ENCODE data around the gene B9D1.

DNA sequence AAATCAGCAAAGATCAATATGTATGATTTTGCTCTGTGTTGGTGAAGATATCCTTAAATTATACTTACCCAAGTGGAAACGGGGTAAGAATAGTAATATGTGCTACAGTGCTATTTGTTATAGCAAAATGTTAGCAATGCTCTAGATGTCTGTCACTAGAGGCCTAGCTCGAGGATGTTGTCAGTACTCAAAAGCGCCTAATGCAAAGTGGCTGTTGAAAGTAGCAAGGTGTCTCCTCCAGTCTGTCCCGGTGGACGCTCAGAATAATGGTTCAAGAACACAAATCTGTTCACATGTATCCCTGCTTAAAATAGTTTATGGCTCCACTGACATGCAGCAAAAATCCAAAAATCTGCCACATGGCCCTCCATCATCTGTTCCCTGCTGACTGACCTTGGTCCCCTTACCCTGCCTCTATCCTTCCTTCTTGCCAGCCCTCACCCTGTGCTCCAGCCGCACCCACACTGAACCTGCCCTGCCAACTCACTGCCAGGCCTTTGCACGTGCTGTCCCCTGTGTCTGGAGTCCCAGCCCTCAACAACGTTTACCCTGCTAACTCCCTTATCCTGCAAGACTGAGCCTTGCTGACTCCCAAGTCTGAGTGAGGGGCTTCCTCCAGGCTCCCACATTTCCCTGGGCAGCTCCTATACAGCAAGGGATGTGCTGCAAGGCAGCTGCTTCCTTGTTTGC, 38.9 kb upstream of the B9D1 start:
- TF ChIP-seq, protein P1, sequence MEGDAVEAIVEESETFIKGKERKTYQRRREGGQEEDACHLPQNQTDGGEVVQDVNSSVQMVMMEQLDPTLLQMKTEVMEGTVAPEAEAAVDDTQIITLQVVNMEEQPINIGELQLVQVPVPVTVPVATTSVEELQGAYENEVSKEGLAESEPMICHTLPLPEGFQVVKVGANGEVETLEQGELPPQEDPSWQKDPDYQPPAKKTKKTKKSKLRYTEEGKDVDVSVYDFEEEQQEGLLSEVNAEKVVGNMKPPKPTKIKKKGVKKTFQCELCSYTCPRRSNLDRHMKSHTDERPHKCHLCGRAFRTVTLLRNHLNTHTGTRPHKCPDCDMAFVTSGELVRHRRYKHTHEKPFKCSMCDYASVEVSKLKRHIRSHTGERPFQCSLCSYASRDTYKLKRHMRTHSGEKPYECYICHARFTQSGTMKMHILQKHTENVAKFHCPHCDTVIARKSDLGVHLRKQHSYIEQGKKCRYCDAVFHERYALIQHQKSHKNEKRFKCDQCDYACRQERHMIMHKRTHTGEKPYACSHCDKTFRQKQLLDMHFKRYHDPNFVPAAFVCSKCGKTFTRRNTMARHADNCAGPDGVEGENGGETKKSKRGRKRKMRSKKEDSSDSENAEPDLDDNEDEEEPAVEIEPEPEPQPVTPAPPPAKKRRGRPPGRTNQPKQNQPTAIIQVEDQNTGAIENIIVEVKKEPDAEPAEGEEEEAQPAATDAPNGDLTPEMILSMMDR (conservative IDR thresholded peaks at IDR 0.05; ENCODE audit: low read depth in 2 of 2): no peak
- TF ChIP-seq POLR2AphosphoS5 (IDR thresholded peaks at IDR 0.05; ENCODE audit: low read depth) (no peak), NANOG (IDR thresholded peaks at IDR 0.05; ENCODE audit: borderline replicate concordance) (no peak), EZH2 (IDR thresholded peaks at IDR 0.05; ENCODE audit: low read depth, unreplicated experiment) (no peak), EZH2phosphoT487 (IDR thresholded peaks at IDR 0.05; ENCODE audit: unreplicated experiment) (no peak), STAT1 (IDR thresholded peaks at IDR 0.05; ENCODE audit: unreplicated experiment) (no peak), JUNB (IDR thresholded peaks at IDR 0.05; ENCODE audit: unreplicated experiment) (no peak), CREB1 (CRISPR knock-in tag; IDR thresholded peaks at IDR 0.05; ENCODE audit: low read depth) (no peak), ZNF114 (CRISPR knock-in tag; IDR thresholded peaks at IDR 0.05) (no peak)
- TF ChIP-seq, protein P2, sequence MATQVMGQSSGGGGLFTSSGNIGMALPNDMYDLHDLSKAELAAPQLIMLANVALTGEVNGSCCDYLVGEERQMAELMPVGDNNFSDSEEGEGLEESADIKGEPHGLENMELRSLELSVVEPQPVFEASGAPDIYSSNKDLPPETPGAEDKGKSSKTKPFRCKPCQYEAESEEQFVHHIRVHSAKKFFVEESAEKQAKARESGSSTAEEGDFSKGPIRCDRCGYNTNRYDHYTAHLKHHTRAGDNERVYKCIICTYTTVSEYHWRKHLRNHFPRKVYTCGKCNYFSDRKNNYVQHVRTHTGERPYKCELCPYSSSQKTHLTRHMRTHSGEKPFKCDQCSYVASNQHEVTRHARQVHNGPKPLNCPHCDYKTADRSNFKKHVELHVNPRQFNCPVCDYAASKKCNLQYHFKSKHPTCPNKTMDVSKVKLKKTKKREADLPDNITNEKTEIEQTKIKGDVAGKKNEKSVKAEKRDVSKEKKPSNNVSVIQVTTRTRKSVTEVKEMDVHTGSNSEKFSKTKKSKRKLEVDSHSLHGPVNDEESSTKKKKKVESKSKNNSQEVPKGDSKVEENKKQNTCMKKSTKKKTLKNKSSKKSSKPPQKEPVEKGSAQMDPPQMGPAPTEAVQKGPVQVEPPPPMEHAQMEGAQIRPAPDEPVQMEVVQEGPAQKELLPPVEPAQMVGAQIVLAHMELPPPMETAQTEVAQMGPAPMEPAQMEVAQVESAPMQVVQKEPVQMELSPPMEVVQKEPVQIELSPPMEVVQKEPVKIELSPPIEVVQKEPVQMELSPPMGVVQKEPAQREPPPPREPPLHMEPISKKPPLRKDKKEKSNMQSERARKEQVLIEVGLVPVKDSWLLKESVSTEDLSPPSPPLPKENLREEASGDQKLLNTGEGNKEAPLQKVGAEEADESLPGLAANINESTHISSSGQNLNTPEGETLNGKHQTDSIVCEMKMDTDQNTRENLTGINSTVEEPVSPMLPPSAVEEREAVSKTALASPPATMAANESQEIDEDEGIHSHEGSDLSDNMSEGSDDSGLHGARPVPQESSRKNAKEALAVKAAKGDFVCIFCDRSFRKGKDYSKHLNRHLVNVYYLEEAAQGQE (IDR thresholded peaks at IDR 0.05; ENCODE audit: unreplicated experiment): no peak
